ENCODE measurements around the gene MT1HL1.
"Not testable (repeated sequence)": the region's sequence is repeated elsewhere in the genome, so short reads cannot be mapped to it uniquely, and the experiment has no call there.

- TF ChIP-seq CTCF (optimal IDR thresholded peaks at IDR 0.05 in 1 of 3, IDR thresholded peaks at IDR 0.05 in 1 of 3, conservative IDR thresholded peaks at IDR 0.05 in 1 of 3; ENCODE audit: extremely low read depth in 1 of 3, insufficient read depth in 2 of 3, low read length in 3 of 3); EZH2 (IDR thresholded peaks at IDR 0.05; ENCODE audit: low read length): not testable (repeated sequence)
Measured at GRCh38 chr1:236974025-236974424, 30.2 kb downstream of the MT1HL1 start.

Measured in keratinocyte (primary cell).